VCaP (cell line): ENCODE measurements around the gene SH3YL1.

Experiments used
- H3K27ac ChIP-seq: fragments of 450-650 bp; 2 replicates; pipeline ENCODE4 v1.5.1; 2017
- CTCF ChIP-seq: fragments of 450-650 bp; conservative IDR thresholded peaks from 2 replicates; pipeline ENCODE4 v1.5.1; 2017; ENCODE audit warnings: mild to moderate bottlenecking, moderate library complexity

SH3YL1 gene

GRCh38 chr2:228518-229278 is 35.1 kb downstream of the SH3YL1 start:
- H3K27ac ChIP-seq, result no peak overlapping the region
- no peak for TF ChIP-seq CTCF

- no peak for TF ChIP-seq CTCF
- H3K27ac ChIP-seq, result no peak overlapping the region
Observed at GRCh38 chr2:228115-228514, 35.7 kb downstream of the SH3YL1 start.

DNA sequence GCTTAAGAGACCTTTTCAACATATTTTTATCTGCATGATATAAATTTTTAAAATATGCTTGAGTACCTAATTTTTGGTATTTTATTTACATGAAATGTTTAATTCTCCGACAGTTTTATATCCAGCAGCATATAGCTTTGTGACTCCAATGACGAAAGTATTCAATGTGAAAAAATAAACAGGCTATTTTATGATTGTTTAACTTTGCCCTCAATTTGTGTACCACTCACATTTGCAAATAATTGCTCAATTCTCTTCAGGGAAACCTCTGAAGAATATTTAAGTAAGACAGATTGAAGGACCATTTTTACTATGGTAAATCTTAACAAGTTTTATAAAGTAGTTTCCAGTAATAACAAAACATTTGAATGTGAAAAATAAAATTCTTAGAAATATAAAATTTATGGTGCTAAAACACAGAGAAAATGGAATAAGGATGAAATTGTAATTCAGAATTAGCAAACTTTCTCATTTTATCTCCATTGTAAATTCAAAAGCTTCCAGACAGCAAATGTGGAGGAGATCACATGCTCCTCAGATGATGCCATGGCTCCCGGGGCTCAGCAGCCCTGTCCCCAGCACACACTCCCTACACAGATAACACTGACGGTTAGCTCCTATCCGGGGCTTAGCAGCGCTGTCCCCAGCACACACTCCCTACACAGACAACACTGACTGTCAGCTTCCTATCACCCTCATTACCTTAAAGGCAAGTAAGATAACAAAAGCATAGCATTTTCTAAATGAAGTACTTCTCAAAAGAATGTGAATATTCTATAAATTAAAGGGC is 39.7 kb downstream of the SH3YL1 start:
- no peak overlapping the region for H3K27ac ChIP-seq
- no peak for TF ChIP-seq CTCF

DNA sequence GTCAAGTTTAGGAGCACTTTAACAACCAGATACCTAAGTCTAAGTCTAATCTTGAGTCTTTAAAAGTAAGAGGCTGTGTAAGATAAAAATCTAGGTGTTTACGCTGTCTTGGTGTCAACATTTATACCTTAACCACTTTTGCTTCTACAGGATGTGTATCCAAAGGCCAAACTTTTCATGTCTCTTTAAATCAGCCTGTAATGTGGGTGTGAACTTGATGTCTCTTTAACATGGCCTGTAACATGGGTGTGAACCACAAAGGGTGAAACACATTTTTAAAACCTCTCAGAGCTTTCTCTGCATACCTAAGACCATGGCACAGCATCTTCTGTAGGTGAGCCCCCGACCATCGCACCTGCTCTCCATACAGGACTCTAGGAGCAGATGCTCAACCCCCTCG is 40.4 kb downstream of the SH3YL1 start:
- no peak overlapping the region for H3K27ac ChIP-seq
- TF ChIP-seq CTCF, result no peak

DNA sequence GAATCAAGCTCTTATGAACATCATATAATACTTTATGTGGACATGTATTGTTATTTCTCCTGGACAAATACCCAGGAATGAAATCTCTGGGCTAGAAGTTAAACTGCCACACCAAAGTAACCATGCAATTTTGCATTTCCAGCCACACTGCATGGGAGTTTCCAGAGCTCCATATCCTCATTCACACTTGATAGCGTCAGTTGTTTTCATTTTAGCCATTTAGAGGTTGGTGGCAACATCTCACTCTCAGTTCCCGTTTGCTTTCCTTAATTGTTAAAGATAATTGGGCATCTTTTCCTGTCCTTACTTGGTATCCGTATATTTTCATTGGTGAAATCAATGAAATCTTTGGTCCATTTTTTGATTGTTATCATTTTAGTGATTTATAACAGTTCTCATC is 47.8 kb downstream of the SH3YL1 start:
- no peak overlapping the region for H3K27ac ChIP-seq
- no peak for TF ChIP-seq CTCF

GRCh38 chr2:213932-214693 is 49.7 kb downstream of the SH3YL1 start:
- TF ChIP-seq CTCF, result no peak
- no peak overlapping the region for H3K27ac ChIP-seq
